H1 (cell line): ENCODE results near the gene SMARCD1. TPM values are rescaled to one million over a fixed set of nuclear protein-coding genes. Genes with fewer than 3 reads are reported as not detected.

Source experiments
- CTCF ChIA-PET: fragments of 300-600 bp; sonication (Branson Sonifier 250); formaldehyde crosslinking; loops from one replicate; lab custom pipeline; 2021; ENCODE audit not compliant: partially characterized antibody; lab: Charles Lee
- POLR2A ChIA-PET: fragments of 300-600 bp; sonication (Branson Sonifier 250); formaldehyde crosslinking; loops from one replicate; lab custom pipeline; 2021; ENCODE audit warnings: inconsistent platforms; ENCODE audit not compliant: partially characterized antibody; lab: Charles Lee
- DNase-seq, 2 experiments: peaks; one replicate each; pipeline versions ENCODE4 v3.0.0 to v3.0.0-alpha.2; 2010 to 2022; ENCODE audit warnings: low spot score in 2 of 2, low read depth in 1 of 2, mixed read lengths in 1 of 2
- FAIRE-seq: peaks from 2 replicates; lab custom pipeline; 2011; peaks lifted over from hg19 to GRCh38; lab: Jason Lieb, UNC
- H2AFZ ChIP-seq: 2 replicates; pipeline ENCODE4 v1.8.1; 2012; ENCODE audit warnings: low read length, inconsistent platforms
- H2AK5ac ChIP-seq: 2 replicates; pipeline ENCODE4 v1.6.1; 2013; ENCODE audit warnings: low read depth, low read length
- H2BK120ac ChIP-seq: replicated peaks from 2 replicates; pipeline ENCODE3; 2013; ENCODE audit warnings: low read depth, low read length, inconsistent platforms
- H2BK12ac ChIP-seq: 2 replicates; pipeline ENCODE4 v1.6.1; 2013; ENCODE audit warnings: low read depth, low read length
- H2BK15ac ChIP-seq: 2 replicates; pipeline ENCODE4 v1.6.1; 2013; ENCODE audit warnings: low read length
- H2BK20ac ChIP-seq: 2 replicates; pipeline ENCODE4 v1.6.1; 2013; ENCODE audit warnings: low read length
- H2BK5ac ChIP-seq: 2 replicates; pipeline ENCODE4 v1.6.1; 2013; ENCODE audit warnings: low read depth, low read length
- H3K14ac ChIP-seq: 2 replicates; pipeline ENCODE4 v1.6.1; 2013; ENCODE audit warnings: inconsistent platforms; ENCODE audit not compliant: insufficient read length
- H3K18ac ChIP-seq: 2 replicates; pipeline ENCODE4 v1.6.1; 2013; ENCODE audit warnings: low read length; ENCODE audit errors: extremely low read depth
- H3K23ac ChIP-seq: 2 replicates; pipeline ENCODE4 v1.6.1; 2013; ENCODE audit warnings: inconsistent platforms; ENCODE audit not compliant: insufficient read length
- H3K23me2 ChIP-seq: 2 replicates; pipeline ENCODE4 v1.6.1; 2013; ENCODE audit warnings: low read depth, low read length
- H3K27ac ChIP-seq: 2 replicates; pipeline ENCODE4 v1.6.1; 2011; ENCODE audit warnings: low read depth, low read length, inconsistent platforms
- H3K27me3 ChIP-seq, 4 experiments: replicated peaks in 1 of 4; 1 replicate in 1 of 4; 2 replicates in 3 of 4; pipeline versions ENCODE4 v1.6.1 to v1.8.1; 2011 to 2013; ENCODE audit warnings: low read length in 3 of 4, mild to moderate bottlenecking in 3 of 4, inconsistent platforms in 2 of 4, mixed read lengths in 2 of 4, moderate library complexity in 1 of 4; ENCODE audit not compliant: control insufficient read depth in 3 of 4, insufficient read depth in 3 of 4; ENCODE audit errors: extremely low read depth in 1 of 4
- H3K36me3 ChIP-seq, 4 experiments: 2 replicates each; pipeline versions ENCODE4 v1.6.1 to v1.8.1; 2011 to 2013; ENCODE audit warnings: mild to moderate bottlenecking in 4 of 4, low read length in 3 of 4, moderate library complexity in 2 of 4, control low read depth in 1 of 4, inconsistent platforms in 1 of 4; ENCODE audit not compliant: insufficient read depth in 4 of 4, control insufficient read depth in 2 of 4
- H3K4ac ChIP-seq: replicated peaks from 2 replicates; pipeline ENCODE3; 2013; ENCODE audit warnings: low read length, low read depth, mixed read lengths, inconsistent platforms; ENCODE audit not compliant: insufficient read length
- H3K4me1 ChIP-seq, 4 experiments: replicated peaks in 1 of 4; 1 replicate in 1 of 4; 2 replicates in 3 of 4; pipeline versions ENCODE4 v1.6.1 to v1.8.1; 2011 to 2013; ENCODE audit warnings: low read length in 3 of 4, inconsistent platforms in 2 of 4, mixed read lengths in 1 of 4; ENCODE audit not compliant: insufficient read depth in 4 of 4, control insufficient read depth in 3 of 4
- H3K4me2 ChIP-seq, 2 experiments: 2 replicates each; pipeline versions ENCODE4 v1.6.1 to v1.8.1; 2011 to 2013; ENCODE audit warnings: low read depth in 2 of 2, low read length in 2 of 2, control low read depth in 1 of 2, inconsistent platforms in 1 of 2, mild to moderate bottlenecking in 1 of 2; ENCODE audit not compliant: insufficient read depth in 1 of 2
- H3K4me3 ChIP-seq, 4 experiments: fragments of 200-600, 300-600 bp in 1 of 4; sonication (generic), shearing (Covaris generic), sonication (Bioruptor Twin) in 1 of 4; 2 replicates each; pipeline versions ENCODE4 v1.5.1 to v1.8.1; 2011 to 2016; ENCODE audit warnings: low read length in 4 of 4, low read depth in 3 of 4, control low read depth in 2 of 4, inconsistent platforms in 2 of 4, mild to moderate bottlenecking in 2 of 4, mixed read lengths in 1 of 4, moderate library complexity in 1 of 4; ENCODE audit not compliant: insufficient read depth in 2 of 4; ENCODE audit errors: extremely low read depth in 1 of 4
- H3K56ac ChIP-seq: replicated peaks from 2 replicates; pipeline ENCODE3; 2013; ENCODE audit warnings: low read depth, mild to moderate bottlenecking, mixed read lengths, low read length, inconsistent platforms; ENCODE audit not compliant: insufficient read length
- H3K79me1 ChIP-seq: 2 replicates; pipeline ENCODE4 v1.6.1; 2013; ENCODE audit warnings: low read depth, low read length, control low read depth
- H3K79me2 ChIP-seq, 2 experiments: 2 replicates each; pipeline versions ENCODE4 v1.6.1 to v1.8.1; 2012 to 2013; ENCODE audit warnings: low read length in 2 of 2, mild to moderate bottlenecking in 2 of 2, inconsistent platforms in 1 of 2; ENCODE audit not compliant: insufficient read depth in 2 of 2, control insufficient read depth in 1 of 2
- H3K9ac ChIP-seq, 4 experiments: replicated peaks in 1 of 4; 1 replicate in 1 of 4; 2 replicates in 3 of 4; pipeline versions ENCODE4 v1.6.1 to v1.8.1; 2011 to 2013; ENCODE audit warnings: low read depth in 3 of 4, low read length in 3 of 4, control low read depth in 2 of 4, mild to moderate bottlenecking in 2 of 4, moderate library complexity in 2 of 4, inconsistent platforms in 1 of 4; ENCODE audit errors: extremely low read depth in 1 of 4
- H3K9me3 ChIP-seq, 2 experiments: 2 replicates each; pipeline versions ENCODE4 v1.6.1 to v1.8.1; 2012 to 2013; ENCODE audit warnings: mild to moderate bottlenecking in 2 of 2, moderate library complexity in 2 of 2, control low read depth in 1 of 2, inconsistent platforms in 1 of 2, low read depth in 1 of 2, low read length in 1 of 2, mixed read lengths in 1 of 2; ENCODE audit not compliant: insufficient read depth in 2 of 2
- H4K20me1 ChIP-seq, 2 experiments: replicated peaks in 1 of 2; 2 replicates each; pipeline versions ENCODE3 to v1.8.1; 2011 to 2013; ENCODE audit warnings: inconsistent platforms in 2 of 2, low read length in 2 of 2, mild to moderate bottlenecking in 1 of 2; ENCODE audit not compliant: insufficient read depth in 2 of 2, control insufficient read depth in 1 of 2
- H4K5ac ChIP-seq: 2 replicates; pipeline ENCODE4 v1.6.1; 2013; ENCODE audit warnings: low read length, low read depth, mixed read lengths, inconsistent platforms; ENCODE audit not compliant: insufficient read length
- H4K8ac ChIP-seq: 2 replicates; pipeline ENCODE4 v1.8.0; 2013; ENCODE audit warnings: mild to moderate bottlenecking, moderate library complexity, low read length, inconsistent platforms; ENCODE audit not compliant: insufficient read depth; ENCODE audit errors: extremely low read depth
- H4K91ac ChIP-seq: replicated peaks from 2 replicates; pipeline ENCODE3; 2013; ENCODE audit warnings: low read length, mixed read lengths, inconsistent platforms; ENCODE audit not compliant: insufficient read length
- ASH2L ChIP-seq: fragments of 200-600, 300-600 bp; sonication (generic); IDR thresholded peaks from one replicate; pipeline ENCODE4 v1.7.1; 2017; ENCODE audit warnings: low read length
- CHD2 ChIP-seq: IDR thresholded peaks from 2 replicates; pipeline ENCODE4 v1.6.1; 2012; ENCODE audit warnings: low read length, improper control_type of control experiment
- WGBS, 2 experiments: shearing (Covaris generic) in 1 of 2; methylation state at CpG; one replicate each; pipeline versions ENCODE4 v1.1.6 to v1.1.7; 2013 to 2015; ENCODE audit warnings: low lambda C conversion rate in 2 of 2, mixed read lengths in 2 of 2, inconsistent platforms in 1 of 2, low coverage in 1 of 2, missing lambda C conversion rate in 1 of 2; ENCODE audit not compliant: insufficient replicate concordance in 2 of 2, insufficient coverage in 1 of 2, insufficient read length in 1 of 2; ENCODE audit errors: extremely low coverage in 1 of 2, missing lambda C conversion rate in 1 of 2; 5-methylcytosine and 5-hydroxymethylcytosine counted together
- polyA plus RNA-seq, 7 experiments: library from polyadenylated mRNA; depleted of rRNA in 3 of 7; stranded (reverse) in 5 of 7; unstranded in 2 of 7; fragments of >200 nt in 5 of 7; fragments of 200-250 nt in 2 of 7; gene quantifications; 1 replicate in 5 of 7; 2 replicates in 1 of 7; 4 replicates in 1 of 7; pipeline versions ENCODE4 v1.2.1 to v1.2.3, GENCODE V29; 2011 to 2013; ENCODE audit warnings: missing spikeins in 2 of 7, mixed read lengths in 2 of 7
- total RNA-seq: library from RNA; stranded (reverse); fragmentation: NEBNext Ultra II Directional; extraction: Animal tissue kit (Norgen Biotek cat#: 25700); gene quantifications from 2 replicates; pipeline ENCODE4 v1.2.1, GENCODE V29; 2021

Gene SMARCD1
- total and polyA plus RNA-seq, 2 of the 8 experiments (the other 6 are each of a cell fraction or from before 2014, with no cell fraction given), result 128 to 130 TPM

- Histone ChIP-seq H2AK5ac (no peak overlapping the region), H3K4me3 (no peak overlapping the region), H3K27me3 (no peaks in the 10 kb centered on the region), H2BK15ac (no peak overlapping the region), H3K79me2 (no peaks in the 10 kb centered on the region), H3K9me3 (no peaks in the 10 kb centered on the region), H4K5ac (no peak overlapping the region), H3K4ac (no peak overlapping the region), H3K14ac (no peak overlapping the region), H3K79me1 (no peaks in the 10 kb centered on the region), H4K8ac (no peak overlapping the region), H3K36me3 (peaks cover 0 to 6% (median 0%) of the 10 kb centered on the region in 4 experiments; a peak in 1 of 8 replicates), H3K4me2 (no peak overlapping the region), H2AFZ (no peak overlapping the region), H3K4me1 (peaks cover 13 to 21% (median 18%) of the 10 kb centered on the region in 4 experiments), H2BK12ac (no peak overlapping the region), H3K9ac (no peak overlapping the region), H2BK120ac (no peak overlapping the region), H3K23ac (no peak overlapping the region), H3K18ac (no peak overlapping the region), H3K56ac (no peak overlapping the region), H4K91ac (no peak overlapping the region), H2BK20ac (no peak overlapping the region), H3K23me2 (no peaks in the 10 kb centered on the region), H3K27ac (no peak overlapping the region), H4K20me1 (no peaks in the 10 kb centered on the region), H2BK5ac (no peak overlapping the region)
- DNase-seq (no peak), FAIRE-seq (no peak)
- ChIA-PET POLR2A (interaction anchor here (0.9 to 27.1 kb wide), 2 partner anchors 14 to 27 kb away, joined by 3 to 457 read pairs; partner anchors contain the start of genes GPD1 and SMARCD1), CTCF (interaction anchor here (0.6 to 32.9 kb wide), 5 partner anchors 10 to 207 kb away, joined by 3 to 625 read pairs (median 3); partner anchors contain the start of gene SMARCD1)
- no peak for TF ChIP-seq CHD2
- no peak for TF ChIP-seq ASH2L
- 79% methylated on average over 3 of the region's 3 CpGs; no CpG with 5 or more reads in 1 of the 2 experiments for WGBS, 2 experiments
Observed at GRCh38 chr12:50106907-50107306, 21.8 kb downstream of the SMARCD1 start.
